PFSK-1 (cell line): ENCODE data around the gene HOXD10.

Source experiments
- FOXP2 ChIP-seq: optimal IDR thresholded peaks from 2 replicates; pipeline ENCODE3; 2011; ENCODE audit warnings: borderline replicate concordance, control low read depth, inconsistent platforms; ENCODE audit not compliant: insufficient read depth; ENCODE audit errors: extremely low read length, extremely low read depth
- POLR2AphosphoS5 ChIP-seq: IDR thresholded peaks from 2 replicates; pipeline ENCODE4 v1.6.1; 2012; ENCODE audit warnings: low read depth, mild to moderate bottlenecking, control low read depth, low read length, moderate library complexity
- REST ChIP-seq, 2 experiments: IDR thresholded peaks; 2 replicates each; pipeline versions ENCODE4 v1.6.1 to v1.8.0; 2011 to 2012; ENCODE audit warnings: low read depth in 2 of 2, low read length in 2 of 2, control low read depth in 1 of 2, inconsistent platforms in 1 of 2, mild to moderate bottlenecking in 1 of 2, moderate library complexity in 1 of 2; ENCODE audit not compliant: insufficient read depth in 1 of 2
- SIN3A ChIP-seq: IDR thresholded peaks from 2 replicates; pipeline ENCODE4 v1.6.1; 2012; ENCODE audit warnings: mild to moderate bottlenecking, low read length, moderate library complexity, borderline replicate concordance; ENCODE audit not compliant: insufficient read depth
- TAF1 ChIP-seq: IDR thresholded peaks from 2 replicates; pipeline ENCODE4 v1.6.1; 2012; ENCODE audit warnings: low read length, control low read depth, borderline replicate concordance; ENCODE audit not compliant: insufficient read depth

The HOXD10 gene

DNA sequence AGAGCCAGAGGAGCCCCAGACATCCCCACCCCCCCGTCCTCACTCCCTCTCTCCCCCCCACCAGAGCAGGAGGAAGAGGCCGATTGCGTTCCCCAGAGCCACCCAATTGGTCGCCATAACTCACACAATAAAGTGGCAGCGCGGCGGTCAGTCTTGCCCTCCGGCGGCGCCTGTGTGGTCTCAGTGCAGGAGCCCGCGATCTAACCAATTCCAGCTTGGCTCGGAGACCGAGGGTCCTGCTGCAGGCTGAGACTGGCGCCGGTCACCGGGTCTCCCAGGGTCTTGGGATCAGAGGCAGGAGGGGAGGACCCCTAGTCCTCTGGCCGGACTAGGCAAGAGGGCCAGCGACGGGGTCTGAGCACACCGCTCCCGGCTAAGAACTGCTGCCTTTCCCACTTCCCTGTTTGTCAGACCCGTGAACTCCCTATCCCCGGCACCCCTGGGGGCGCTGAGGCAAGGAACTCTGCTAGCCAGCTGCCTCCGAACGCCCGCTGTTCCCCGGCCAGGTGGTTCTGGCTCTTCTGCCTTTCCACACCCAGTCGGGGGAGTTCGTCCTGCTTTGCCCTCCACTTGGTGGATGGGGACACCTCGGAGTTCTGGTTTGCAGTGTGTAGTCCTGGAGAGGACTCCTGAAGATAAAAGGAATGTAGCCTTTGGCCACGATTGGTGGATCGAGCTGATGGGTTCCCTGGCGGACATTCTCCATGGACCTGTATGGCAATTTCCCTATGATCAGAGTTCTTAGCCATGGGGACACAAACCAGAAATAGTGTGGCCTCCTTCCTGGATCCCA, 18.0 kb upstream of the HOXD10 start:
- no peak for TF ChIP-seq REST (IDR thresholded peaks at IDR 0.05; ENCODE audit: insufficient read depth in 1 of 2, low read depth in 2 of 2, low read length in 2 of 2)
- TF ChIP-seq POLR2AphosphoS5: no peak
- no peak for TF ChIP-seq SIN3A
- no peak for TF ChIP-seq TAF1
- no peak for TF ChIP-seq FOXP2

- no peak for TF ChIP-seq REST (IDR thresholded peaks at IDR 0.05; ENCODE audit: insufficient read depth in 1 of 2, low read depth in 2 of 2, low read length in 2 of 2)
- TF ChIP-seq TAF1: no peak
- TF ChIP-seq SIN3A: no peak
- TF ChIP-seq POLR2AphosphoS5: no peak
- TF ChIP-seq FOXP2: no peak
These were observed 17.3 kb upstream of the HOXD10 start for GRCh38 chr2:176099159-176099727.

DNA sequence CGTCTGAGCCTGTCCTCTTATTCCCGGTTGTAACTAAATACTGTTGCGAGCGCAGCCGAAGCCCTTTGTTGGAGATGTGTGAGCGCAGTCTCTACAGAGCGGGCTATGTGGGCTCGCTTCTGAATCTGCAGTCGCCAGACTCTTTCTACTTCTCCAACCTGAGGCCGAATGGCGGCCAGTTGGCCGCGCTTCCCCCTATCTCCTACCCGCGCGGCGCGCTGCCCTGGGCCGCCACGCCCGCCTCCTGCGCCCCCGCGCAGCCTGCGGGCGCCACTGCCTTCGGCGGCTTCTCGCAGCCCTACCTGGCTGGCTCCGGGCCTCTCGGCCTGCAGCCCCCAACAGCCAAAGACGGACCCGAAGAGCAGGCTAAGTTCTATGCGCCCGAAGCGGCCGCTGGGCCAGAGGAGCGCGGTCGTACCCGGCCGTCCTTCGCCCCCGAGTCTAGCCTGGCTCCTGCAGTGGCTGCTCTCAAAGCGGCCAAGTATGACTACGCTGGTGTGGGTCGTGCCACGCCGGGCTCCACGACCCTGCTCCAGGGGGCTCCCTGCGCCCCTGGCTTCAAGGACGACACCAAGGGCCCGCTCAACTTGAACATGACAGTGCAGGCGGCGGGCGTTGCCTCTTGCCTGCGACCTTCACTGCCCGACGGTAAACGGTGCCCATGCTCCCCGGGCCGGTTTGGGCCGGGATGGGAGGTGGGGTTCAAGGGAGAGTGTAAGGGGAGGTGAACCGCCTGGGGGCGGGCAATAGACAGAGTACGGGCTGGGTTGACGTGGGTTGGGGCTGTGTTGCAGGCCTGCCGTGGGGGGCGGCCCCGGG, 16.6 kb upstream of the HOXD10 start, which contains the start of gene HOXD12:
Gene HOXD12, plus strand, starts transcription at position 68 of the 819 bp plus-strand sequence. Its CDS starts 7 bp downstream, at position 75.
- TF ChIP-seq TAF1 (no peak), FOXP2 (no peak), REST (IDR thresholded peaks at IDR 0.05; ENCODE audit: insufficient read depth in 1 of 2, low read depth in 2 of 2, low read length in 2 of 2) (no peak), POLR2AphosphoS5 (no peak), SIN3A (no peak)

DNA sequence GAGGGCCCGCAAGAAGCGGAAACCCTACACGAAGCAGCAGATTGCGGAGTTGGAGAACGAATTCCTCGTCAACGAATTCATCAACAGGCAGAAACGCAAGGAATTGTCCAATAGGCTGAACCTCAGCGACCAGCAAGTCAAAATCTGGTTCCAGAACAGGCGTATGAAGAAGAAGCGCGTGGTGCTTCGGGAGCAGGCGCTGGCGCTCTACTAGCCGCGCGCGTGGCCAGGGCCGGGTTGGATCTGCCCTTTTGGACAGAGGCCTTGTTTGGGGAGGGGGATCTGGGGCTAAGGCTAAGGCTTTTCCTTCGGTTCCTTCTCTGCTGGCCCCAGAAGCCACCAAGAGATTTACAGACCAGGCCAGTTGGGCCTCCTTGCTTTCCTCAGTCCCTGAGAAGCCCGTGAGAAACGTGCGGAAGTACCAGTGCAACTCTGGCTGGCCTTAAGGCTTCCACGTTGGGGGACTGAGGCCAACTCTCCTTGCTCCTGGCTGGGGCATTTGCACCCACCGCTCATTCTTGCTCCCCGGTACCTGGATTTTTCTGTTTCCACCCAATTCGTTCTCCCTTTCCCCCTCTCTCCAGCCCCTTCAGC, 15.9 kb upstream of the HOXD10 start:
- TF ChIP-seq FOXP2 (no peak), POLR2AphosphoS5 (no peak), REST (IDR thresholded peaks at IDR 0.05; ENCODE audit: insufficient read depth in 1 of 2, low read depth in 2 of 2, low read length in 2 of 2) (no peak), SIN3A (no peak), TAF1 (no peak)
